LNCaP clone FGC (cell line): ENCODE measurements around the gene TUBA3C.

Source experiments
- DNase-seq: peaks from one replicate; pipeline ENCODE4 v3.0.0-alpha.2; 2011; ENCODE audit warnings: low read depth
- H3K4me3 ChIP-seq: 2 replicates; pipeline ENCODE4 v1.5.1; 2011; ENCODE audit warnings: mild to moderate bottlenecking, low read depth, low read length, control low read depth
- TF ChIP-seq, protein P1 (sequence below): IDR thresholded peaks from 2 replicates; pipeline ENCODE4 v1.5.1; 2012; ENCODE audit warnings: mild to moderate bottlenecking; ENCODE audit not compliant: control insufficient read depth, insufficient read depth; ENCODE audit errors: extremely low read depth

The TUBA3C gene

DNA sequence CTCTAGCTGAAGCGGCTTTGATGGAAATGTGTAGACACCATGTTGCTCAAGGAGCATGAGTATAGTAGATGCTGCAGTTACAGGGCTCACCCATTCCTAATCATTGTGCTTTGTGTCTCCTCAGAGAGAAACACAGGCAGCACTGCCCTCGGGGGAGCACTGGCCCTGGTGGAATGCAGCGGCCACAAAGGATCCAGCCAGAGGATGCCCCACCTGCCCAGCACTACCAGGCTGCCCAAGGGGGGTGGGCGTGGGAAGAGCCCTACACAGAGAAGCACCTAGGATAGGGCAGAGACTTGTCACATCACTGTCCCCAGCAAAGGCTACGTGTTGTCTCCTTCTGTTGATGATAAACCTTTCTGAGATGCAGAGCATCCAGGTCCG is 9.0 kb downstream of the TUBA3C start:
- TF ChIP-seq, protein P1, sequence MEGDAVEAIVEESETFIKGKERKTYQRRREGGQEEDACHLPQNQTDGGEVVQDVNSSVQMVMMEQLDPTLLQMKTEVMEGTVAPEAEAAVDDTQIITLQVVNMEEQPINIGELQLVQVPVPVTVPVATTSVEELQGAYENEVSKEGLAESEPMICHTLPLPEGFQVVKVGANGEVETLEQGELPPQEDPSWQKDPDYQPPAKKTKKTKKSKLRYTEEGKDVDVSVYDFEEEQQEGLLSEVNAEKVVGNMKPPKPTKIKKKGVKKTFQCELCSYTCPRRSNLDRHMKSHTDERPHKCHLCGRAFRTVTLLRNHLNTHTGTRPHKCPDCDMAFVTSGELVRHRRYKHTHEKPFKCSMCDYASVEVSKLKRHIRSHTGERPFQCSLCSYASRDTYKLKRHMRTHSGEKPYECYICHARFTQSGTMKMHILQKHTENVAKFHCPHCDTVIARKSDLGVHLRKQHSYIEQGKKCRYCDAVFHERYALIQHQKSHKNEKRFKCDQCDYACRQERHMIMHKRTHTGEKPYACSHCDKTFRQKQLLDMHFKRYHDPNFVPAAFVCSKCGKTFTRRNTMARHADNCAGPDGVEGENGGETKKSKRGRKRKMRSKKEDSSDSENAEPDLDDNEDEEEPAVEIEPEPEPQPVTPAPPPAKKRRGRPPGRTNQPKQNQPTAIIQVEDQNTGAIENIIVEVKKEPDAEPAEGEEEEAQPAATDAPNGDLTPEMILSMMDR: no peak
- no peak for DNase-seq

DNA sequence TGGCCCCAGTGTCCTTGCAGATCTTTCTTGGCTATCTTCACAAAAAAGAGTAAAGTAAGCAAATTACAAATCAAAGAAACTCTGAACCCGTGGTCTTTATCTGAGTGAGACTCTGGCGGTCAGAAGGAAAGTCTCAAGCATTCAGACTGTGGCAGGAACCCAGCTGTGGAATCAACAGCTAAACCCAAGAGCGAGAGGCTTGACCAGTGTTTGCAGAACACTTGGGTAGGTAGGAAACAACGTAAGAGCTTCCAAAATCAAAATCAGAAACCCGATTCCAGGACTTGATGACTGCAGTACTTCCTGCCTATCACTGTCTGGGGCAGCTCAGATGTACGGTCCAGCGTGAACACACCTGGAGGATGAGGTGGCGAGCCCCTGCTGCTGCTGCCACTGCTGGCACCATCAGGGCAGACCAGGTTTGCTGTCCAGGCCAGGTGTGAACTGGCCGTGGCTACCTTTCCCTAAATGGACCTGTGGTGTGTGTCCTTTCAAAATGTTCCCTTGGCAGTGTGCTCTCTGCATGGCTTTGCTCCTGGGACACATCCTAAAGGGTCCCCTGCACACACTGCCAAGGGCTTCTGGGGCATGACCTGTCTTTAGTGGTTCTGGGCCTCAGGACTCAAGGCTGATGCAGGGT is 9.5 kb downstream of the TUBA3C start:
- TF ChIP-seq, protein P1: no peak
- no peak overlapping the region for H3K4me3 ChIP-seq
- no peak for DNase-seq

More for the DNA sequence above, 9.0 kb downstream of the TUBA3C start:
- H3K4me3 ChIP-seq: no peak overlapping the region

DNA sequence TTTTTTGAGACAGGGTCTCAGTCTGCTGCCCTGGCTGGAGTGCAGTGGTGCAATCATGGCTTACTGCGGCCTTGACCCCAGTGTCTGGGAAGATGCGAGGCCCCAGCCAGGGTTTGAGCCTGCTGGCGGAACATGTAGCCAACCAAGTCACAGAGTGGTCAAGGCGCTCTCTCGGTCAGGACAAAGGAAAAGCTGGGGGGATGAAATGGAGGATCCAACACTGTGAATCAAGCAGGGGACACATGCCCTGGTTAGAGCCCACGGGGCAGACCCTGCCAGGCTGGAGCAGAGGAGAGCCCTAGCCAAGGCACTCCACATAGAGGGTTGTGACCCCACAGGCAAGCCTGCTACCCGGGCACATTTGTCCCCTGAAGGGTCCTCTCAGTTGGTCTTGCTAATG is 10.1 kb downstream of the TUBA3C start:
- DNase-seq: no peak
- H3K4me3 ChIP-seq: no peak overlapping the region
- TF ChIP-seq, protein P1: no peak

DNA sequence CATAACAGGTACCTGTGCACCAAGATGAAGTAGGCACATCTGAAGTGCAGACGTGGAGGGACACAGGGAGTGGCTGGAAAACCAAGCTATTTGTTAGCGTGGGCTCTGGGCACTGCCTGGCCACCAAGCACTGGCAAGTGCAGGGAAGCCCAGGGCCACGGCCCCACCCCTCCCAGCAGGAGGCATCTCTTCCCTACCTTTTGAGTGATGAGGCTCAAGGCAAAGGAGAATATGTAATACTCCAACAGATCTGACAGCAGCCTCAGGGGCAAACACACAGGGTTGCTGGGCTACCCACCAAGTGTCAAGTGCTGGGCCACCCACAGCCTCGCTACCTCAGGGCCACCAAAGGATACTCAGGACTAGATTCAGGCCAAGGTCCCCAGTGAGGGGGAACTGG is 11.6 kb downstream of the TUBA3C start:
- H3K4me3 ChIP-seq: no peak overlapping the region
- TF ChIP-seq, protein P1: no peak
- DNase-seq: no peak

DNA sequence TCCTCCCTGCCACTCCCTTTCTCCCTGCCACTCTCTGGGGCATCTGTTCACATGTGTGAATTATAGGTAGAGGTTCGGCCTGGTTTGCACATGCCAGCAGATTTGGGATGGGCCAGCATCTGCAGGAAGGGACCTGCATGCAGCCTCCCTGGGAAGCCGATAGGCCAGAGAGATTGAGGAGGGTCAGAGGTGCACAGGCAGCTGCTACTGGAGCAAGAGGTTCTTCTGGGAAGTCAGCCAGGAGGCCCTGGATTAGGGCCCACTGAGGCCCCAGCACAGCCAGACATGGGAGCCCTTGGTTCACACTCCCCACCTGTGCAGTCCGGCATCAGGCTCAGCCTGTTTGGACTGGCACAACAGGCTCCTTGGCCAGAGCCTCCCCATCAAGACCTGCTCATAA is 12.1 kb downstream of the TUBA3C start:
- no peak overlapping the region for H3K4me3 ChIP-seq
- no peak for DNase-seq
- TF ChIP-seq, protein P1: no peak

DNA sequence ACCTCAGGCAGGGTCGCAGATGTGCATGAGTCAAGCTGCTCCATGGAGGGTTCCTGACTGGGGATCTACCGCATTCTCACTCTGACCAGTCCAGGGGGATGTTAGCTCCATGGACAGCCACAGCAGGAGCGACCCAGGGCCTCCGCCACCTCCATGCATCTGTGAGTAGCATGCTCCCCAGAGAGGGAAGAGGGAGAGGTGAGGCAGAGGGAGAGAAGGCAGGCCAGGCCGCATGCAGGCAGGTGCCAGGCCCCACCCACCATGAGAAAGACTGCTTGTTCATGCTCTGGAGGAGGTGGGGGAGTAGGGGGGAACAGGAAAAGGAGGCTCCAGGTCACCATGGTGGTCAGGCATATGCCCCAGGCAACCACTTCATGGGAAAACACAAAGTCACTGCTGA is 20.3 kb downstream of the TUBA3C start:
- TF ChIP-seq, protein P1: no peak
- no peak overlapping the region for H3K4me3 ChIP-seq
- no peak for DNase-seq

DNA sequence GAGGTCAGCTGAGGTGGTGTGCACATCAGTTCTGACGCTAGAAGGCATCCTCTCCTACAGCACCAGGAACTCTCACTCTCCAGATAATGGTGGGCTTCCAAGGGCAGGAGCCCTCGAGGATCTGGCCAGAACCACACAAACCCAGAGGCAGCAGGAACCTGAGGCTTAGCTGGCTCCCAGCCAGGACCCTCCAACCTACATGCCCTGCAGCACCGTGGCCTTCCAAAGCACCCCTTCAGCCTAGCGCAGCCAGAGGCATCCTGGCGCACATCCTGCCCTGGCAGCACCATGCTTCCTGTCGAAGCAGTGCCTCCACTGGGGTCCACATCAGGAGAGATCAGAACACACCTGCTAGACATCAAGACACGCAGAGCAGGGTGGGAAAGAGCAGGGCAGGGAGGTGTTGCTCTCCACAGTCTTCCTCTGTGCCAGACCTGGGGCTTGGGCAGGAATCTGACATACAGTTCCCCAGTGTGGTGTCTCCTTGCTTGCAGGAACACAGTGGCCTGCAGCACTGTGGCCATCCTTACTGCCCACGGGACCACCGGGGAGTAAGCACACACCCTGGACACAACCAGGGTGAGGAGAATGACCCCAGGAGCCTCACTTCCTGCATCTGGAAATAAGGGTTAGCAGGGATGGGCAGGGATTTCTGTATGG is 21.7 kb downstream of the TUBA3C start:
- TF ChIP-seq, protein P1: no peak
- no peak overlapping the region for H3K4me3 ChIP-seq
- DNase-seq: no peak
